Temporal lobe (tissue), 1 donor: ENCODE measurements around the gene CDC37L1. TPM values are rescaled to one million over a fixed set of nuclear protein-coding genes. Genes with fewer than 3 reads are reported as not detected.

ENCODE experiments used
- total RNA-seq: library from RNA; depleted of rRNA; stranded (reverse); fragments of >200 nt; gene quantifications from one replicate; pipeline ENCODE4 v1.2.3, GENCODE V29; 2014

Gene CDC37L1
- total RNA-seq, 1 donor from 2014 or later, result 24.1 TPM

Other genes starting within 250 kb of the CDC37L1 start
- gene SLC1A1, start 189.1 kb upstream of the CDC37L1 start, total RNA-seq, result 48.9 TPM
- 12.8 TPM for gene PLPP6, start 17.3 kb upstream of the CDC37L1 start, total RNA-seq
- 9.1 TPM for gene SPATA6L, start 13.1 kb upstream of the CDC37L1 start, total RNA-seq
- gene AK3, start 61.6 kb downstream of the CDC37L1 start, total RNA-seq, result 31.5 TPM
- gene RCL1, start 113.4 kb downstream of the CDC37L1 start, total RNA-seq, result 17.5 TPM